ENCODE data around the gene XKRX. TPM values are rescaled to one million over a fixed set of nuclear protein-coding genes. Genes with fewer than 3 reads are reported as not detected.

Gene XKRX
- total RNA-seq, 4 donors from 2014 or later: 37.9 to 68.9 (median 51.3) TPM

DNA sequence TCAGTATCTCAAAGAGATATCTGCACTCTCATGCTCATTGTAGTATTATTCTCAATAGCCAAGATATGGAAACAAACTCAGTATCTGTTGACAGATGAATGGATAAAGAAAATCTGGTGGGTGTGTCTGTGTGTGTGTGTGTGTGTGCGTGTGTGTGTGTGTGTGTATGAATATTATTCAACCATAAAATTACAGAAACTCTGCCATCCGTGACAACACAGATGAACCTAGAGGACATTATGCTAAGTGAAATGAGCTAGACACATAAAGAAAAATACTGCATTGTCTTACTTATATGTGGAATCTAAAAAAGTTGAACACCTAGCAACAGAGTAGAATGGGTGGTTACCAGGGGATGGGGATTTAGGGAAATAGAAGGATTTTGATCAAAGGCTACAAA lies 13.2 kb downstream of the XKRX start:
- no peak for DNase-seq (ENCODE audit: low spot score in 2 of 2)
- no peak for TF ChIP-seq POLR2A (IDR thresholded peaks at IDR 0.05)
- TF ChIP-seq, protein P1, sequence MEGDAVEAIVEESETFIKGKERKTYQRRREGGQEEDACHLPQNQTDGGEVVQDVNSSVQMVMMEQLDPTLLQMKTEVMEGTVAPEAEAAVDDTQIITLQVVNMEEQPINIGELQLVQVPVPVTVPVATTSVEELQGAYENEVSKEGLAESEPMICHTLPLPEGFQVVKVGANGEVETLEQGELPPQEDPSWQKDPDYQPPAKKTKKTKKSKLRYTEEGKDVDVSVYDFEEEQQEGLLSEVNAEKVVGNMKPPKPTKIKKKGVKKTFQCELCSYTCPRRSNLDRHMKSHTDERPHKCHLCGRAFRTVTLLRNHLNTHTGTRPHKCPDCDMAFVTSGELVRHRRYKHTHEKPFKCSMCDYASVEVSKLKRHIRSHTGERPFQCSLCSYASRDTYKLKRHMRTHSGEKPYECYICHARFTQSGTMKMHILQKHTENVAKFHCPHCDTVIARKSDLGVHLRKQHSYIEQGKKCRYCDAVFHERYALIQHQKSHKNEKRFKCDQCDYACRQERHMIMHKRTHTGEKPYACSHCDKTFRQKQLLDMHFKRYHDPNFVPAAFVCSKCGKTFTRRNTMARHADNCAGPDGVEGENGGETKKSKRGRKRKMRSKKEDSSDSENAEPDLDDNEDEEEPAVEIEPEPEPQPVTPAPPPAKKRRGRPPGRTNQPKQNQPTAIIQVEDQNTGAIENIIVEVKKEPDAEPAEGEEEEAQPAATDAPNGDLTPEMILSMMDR (IDR thresholded peaks at IDR 0.05): no peak
- 76 to 79% methylated on average over 2 of the region's 2 CpGs for WGBS, 2 donors
- H3K4me3 ChIP-seq (ENCODE audit: low read depth, poor library complexity, severe bottlenecking): no peak overlapping the region
- intact Hi-C loops (cut with DNase I; ENCODE audit: low total_unique reads): no loop called here

DNA sequence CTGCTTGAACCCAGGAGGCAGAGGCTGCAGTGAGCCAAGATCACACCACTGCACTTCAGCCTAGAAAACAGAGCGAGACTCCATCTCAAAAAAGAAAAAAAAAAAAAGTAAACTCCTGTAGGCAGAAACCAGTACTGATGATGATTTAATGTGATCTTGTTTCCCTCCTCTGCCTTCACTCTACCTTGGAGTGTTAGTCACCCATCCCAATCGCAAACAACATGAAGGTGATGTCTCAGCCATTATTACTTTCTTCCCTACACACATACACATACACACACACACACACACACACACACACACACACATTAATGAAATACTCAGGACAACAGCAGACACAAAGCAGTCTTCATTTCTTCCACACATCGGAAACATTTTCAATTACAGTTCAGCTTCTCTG lies 15.6 kb downstream of the XKRX start:
- no peak for DNase-seq (ENCODE audit: low spot score in 2 of 2)
- intact Hi-C loops (cut with DNase I; ENCODE audit: low total_unique reads): no loop called here
- no peak for TF ChIP-seq POLR2A (IDR thresholded peaks at IDR 0.05)
- TF ChIP-seq, protein P1 (IDR thresholded peaks at IDR 0.05): no peak
- WGBS, 2 donors: 91 to 98% methylated on average over 3 of the region's 3 CpGs
- H3K4me3 ChIP-seq (ENCODE audit: low read depth, poor library complexity, severe bottlenecking): no peak overlapping the region

DNA sequence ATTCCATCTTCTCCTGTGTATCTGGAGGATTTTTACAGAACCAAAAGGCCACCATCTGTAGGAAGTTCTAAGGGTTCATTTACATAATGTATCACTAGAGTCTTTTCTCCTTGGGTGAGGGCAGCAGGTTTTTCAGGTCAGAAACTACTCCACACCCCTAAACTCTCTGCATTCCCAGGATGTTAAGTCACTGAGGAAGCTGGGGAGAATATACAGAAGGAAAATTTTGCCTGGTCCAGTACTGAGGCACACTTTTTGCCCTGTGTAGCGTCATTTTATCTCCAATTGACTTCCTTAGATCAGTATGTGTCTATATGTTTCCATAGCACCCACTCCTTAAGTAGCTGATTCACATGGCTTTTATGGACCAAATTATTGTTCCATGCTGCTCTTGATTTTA lies 17.0 kb downstream of the XKRX start:
- 33 to 71% methylated on average over 1 of the region's 1 CpG for WGBS, 2 donors
- TF ChIP-seq, protein P1 (IDR thresholded peaks at IDR 0.05): no peak
- TF ChIP-seq POLR2A (IDR thresholded peaks at IDR 0.05): no peak
- no peak overlapping the region for H3K4me3 ChIP-seq (ENCODE audit: low read depth, poor library complexity, severe bottlenecking)
- no peak for DNase-seq (ENCODE audit: low spot score in 2 of 2)
- intact Hi-C loops (cut with DNase I; ENCODE audit: low total_unique reads): no loop called here

DNA sequence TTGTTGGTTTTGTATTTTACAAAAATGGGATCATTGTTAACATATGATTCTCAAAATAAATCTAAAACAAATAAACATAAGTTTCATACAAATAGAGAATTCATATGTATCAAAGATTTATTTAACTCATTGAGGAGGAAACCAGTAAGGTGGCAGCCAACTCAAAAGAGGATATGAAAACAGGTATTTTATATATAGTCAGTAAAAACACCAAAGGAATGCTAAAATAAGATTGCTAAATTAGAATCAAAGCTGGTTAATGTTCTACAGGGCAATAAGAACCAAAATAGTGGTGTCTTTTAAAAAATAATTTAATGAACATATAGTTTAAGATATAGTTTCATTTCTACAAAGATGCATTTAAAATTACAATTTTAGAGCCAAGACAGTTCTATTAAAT lies 23.1 kb downstream of the XKRX start:
- DNase-seq (ENCODE audit: low spot score in 2 of 2): no peak
- TF ChIP-seq, protein P1 (IDR thresholded peaks at IDR 0.05): no peak
- TF ChIP-seq POLR2A (IDR thresholded peaks at IDR 0.05): no peak
- intact Hi-C loops (cut with DNase I; ENCODE audit: low total_unique reads): no loop called here
- H3K4me3 ChIP-seq (ENCODE audit: low read depth, poor library complexity, severe bottlenecking): no peak overlapping the region

DNA sequence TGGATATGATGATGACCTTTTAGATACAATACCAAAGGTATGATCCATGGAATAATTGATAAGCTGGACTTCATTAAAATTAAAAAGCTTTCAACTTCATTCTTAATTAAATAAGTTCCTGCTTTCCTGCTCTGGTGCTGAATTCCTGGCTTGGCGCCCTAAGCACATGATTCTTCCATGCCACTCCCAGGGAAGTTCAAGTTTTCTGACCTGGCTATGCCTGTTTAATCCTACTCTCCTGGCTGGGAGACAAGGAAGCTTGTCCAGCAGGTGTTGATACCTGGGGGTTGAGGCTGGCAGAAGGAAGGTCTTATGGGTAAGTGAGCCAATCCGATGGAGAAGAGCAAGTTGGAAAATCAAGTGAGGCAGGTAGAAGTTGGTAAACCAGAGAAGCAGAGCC lies 24.3 kb downstream of the XKRX start:
- WGBS, 2 donors: 37 to 56% methylated on average over 2 of the region's 2 CpGs
- no peak for TF ChIP-seq POLR2A (IDR thresholded peaks at IDR 0.05)
- TF ChIP-seq, protein P1 (IDR thresholded peaks at IDR 0.05): no peak
- no peak for DNase-seq (ENCODE audit: low spot score in 2 of 2)
- H3K4me3 ChIP-seq (ENCODE audit: low read depth, poor library complexity, severe bottlenecking): no peak overlapping the region
- intact Hi-C loops (cut with DNase I; ENCODE audit: low total_unique reads): no loop called here

DNA sequence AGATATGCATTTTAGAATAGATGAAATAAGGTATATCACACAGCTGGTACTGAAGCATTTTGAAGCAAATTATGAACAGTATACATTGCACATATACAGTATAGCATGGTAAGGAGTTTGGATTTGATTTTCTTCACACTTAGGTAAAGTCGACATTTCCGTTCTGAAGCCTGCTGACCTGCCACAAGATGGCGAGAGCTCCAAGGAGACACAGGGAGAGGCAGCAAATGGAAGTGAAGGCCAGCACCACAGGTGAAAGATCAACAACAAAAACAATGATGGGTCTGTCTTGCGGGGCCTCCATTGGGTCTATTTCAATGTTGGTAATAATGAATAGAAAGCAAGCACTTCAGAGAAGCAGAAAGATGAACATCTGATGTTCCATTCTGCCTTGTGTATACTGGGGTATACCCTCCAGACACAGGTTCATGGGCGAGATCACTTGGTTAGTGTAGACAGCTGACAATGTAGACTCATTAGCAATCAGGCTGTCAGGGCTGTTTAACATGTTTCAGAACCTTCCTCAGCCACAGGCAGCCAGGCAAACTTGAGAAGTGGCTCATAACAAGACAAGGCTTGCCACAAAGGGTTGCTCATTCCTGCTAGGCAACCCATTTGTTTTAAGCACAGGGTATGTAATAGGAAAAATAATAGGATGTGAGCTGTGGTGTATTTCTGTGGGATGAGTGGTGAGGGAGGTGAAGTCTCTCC lies 33.2 kb downstream of the XKRX start:
- WGBS, 2 donors: 20 to 22% methylated on average over 5 of the region's 5 CpGs
- intact Hi-C loops (cut with DNase I; ENCODE audit: low total_unique reads): no loop called here
- peak in 1 of 2 donors; percentile 28 for DNase-seq (ENCODE audit: low spot score in 2 of 2)

More for the DNA sequence above, 33.2 kb downstream of the XKRX start:
- H3K4me3 ChIP-seq (ENCODE audit: low read depth, poor library complexity, severe bottlenecking): no peak overlapping the region
- no peak for TF ChIP-seq POLR2A (IDR thresholded peaks at IDR 0.05)
- TF ChIP-seq, protein P1 (IDR thresholded peaks at IDR 0.05): no peak
